ENCODE measurements around the gene FBXO30.

- no peak for TF ChIP-seq CTCF (IDR thresholded peaks at IDR 0.05; ENCODE audit: poor library complexity)
- TF ChIP-seq EZH2 (IDR thresholded peaks at IDR 0.05; ENCODE audit: borderline replicate concordance), result no peak
- TF ChIP-seq EZH2phosphoT487 (IDR thresholded peaks at IDR 0.05; ENCODE audit: low read depth, severe bottlenecking, unreplicated experiment), result no peak
These were observed 46.0 kb upstream of the FBXO30 start for GRCh38 chr6:145860562-145860961.
